Epithelial cell of proximal tubule (primary cell): ENCODE data around the gene MRPS10. TPM values are rescaled to one million over a fixed set of nuclear protein-coding genes. Genes with fewer than 3 reads are reported as not detected.

Experiments
- DNase-seq: peaks from one replicate; pipeline ENCODE4 v3.0.0-alpha.2; 2011; ENCODE audit warnings: low read depth
- H3K4me3 ChIP-seq: 2 replicates; pipeline ENCODE4 v1.5.1; 2011; ENCODE audit warnings: low read depth, mild to moderate bottlenecking, low read length
- CTCF ChIP-seq: conservative IDR thresholded peaks from 2 replicates; pipeline ENCODE4 v1.5.1; 2012; ENCODE audit warnings: low read depth, mild to moderate bottlenecking, low read length
- total RNA-seq: library from RNA; depleted of rRNA; stranded (reverse); fragments of >200 nt; gene quantifications from 2 replicates; pipeline ENCODE4 v1.2.3, GENCODE V29; 2015

Gene MRPS10
- total RNA-seq, 1 donor from 2014 or later: 40.3 TPM

- no peak for DNase-seq
- H3K4me3 ChIP-seq: no peak overlapping the region
- TF ChIP-seq CTCF: no peak
Observed at GRCh38 chr6:42251911-42252637, 34.4 kb upstream of the MRPS10 start.

DNA sequence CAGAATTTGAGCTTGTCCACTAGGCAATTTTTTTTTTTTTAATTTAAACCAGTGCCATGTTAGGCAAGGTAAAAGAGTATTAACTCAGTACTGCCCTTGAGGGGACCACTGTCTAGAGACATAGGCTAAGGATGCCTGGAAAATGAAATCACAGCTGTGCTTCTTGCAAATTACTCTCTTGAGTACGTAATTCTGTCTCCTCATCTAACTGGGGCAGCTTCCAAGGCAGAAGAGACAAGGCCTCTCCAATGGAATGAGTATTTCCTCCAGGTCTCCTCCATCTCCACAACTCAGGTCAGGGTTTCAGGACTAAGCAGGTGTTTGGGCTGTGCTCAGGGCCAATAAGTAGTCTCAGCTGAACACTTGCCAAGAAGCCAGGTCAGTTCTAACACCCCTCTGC is 33.8 kb upstream of the MRPS10 start:
- no peak for DNase-seq
- H3K4me3 ChIP-seq: no peak overlapping the region
- no peak for TF ChIP-seq CTCF

GRCh38 chr6:42250274-42250931 is 32.7 kb upstream of the MRPS10 start:
- DNase-seq: no peak
- TF ChIP-seq CTCF: no peak

DNA sequence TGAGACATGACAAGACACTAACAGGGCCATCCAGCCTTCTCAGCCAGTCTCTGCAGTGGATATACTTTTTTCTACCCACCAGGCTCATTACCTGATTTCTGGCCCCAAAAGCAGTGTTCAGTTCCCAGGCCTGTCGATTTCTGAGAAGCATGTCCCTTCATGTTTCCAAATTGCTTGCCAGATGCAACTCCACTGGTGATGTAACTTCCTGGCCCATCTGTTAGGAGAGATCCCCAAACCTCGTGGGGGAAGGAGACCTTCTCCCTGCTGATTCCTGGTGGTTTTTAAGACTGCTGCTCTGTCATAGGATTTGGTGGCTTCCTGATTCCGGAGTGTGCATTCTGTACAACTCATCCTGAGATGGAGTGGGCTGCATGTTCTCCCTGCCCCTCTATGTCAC is 31.6 kb upstream of the MRPS10 start:
- TF ChIP-seq CTCF: no peak
- no peak overlapping the region for H3K4me3 ChIP-seq
- no peak for DNase-seq

More at GRCh38 chr6:42250274-42250931, 32.7 kb upstream of the MRPS10 start:
- H3K4me3 ChIP-seq: no peak overlapping the region

DNA sequence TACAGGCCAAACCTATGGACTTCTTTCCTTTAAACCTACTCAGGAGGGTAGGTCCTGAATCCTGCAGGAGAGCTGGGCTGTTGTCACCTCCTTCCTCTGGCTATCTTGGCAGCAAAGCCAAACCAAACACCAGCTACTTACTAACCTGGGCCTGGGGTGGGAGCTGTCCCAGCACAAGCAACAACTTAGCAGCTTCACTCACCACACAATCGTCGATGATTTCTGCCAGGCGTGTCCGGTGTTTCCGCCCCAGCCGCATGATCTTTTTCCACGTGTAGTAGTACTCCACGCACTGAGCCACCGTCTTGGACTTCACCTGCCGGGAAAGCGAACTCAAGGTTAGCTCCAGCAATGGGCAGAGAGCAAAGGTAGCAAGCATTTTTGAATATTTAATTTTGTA is 25.4 kb upstream of the MRPS10 start:
- TF ChIP-seq CTCF: no peak
- no peak for DNase-seq
- H3K4me3 ChIP-seq: no peak overlapping the region

DNA sequence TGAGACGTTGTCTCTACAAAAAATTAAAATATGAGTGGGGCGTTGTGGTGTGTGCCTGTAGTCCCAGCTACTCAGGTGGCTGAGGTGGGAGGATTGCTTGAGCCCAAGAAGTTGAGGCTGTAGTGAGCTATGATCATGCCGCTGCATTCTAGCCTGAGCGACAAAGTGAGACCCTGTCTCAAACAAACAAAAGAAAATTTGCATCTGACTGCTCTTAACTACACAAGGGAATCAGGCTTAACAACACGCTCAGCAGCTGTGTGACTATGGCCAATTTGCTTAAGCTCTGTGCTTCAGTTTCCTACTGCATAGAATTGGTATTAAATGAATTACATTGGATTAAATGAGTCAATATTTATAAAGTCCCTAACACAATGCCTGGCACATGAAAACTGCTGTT is 24.3 kb upstream of the MRPS10 start:
- no peak for TF ChIP-seq CTCF
- H3K4me3 ChIP-seq: no peak overlapping the region
- no peak for DNase-seq

DNA sequence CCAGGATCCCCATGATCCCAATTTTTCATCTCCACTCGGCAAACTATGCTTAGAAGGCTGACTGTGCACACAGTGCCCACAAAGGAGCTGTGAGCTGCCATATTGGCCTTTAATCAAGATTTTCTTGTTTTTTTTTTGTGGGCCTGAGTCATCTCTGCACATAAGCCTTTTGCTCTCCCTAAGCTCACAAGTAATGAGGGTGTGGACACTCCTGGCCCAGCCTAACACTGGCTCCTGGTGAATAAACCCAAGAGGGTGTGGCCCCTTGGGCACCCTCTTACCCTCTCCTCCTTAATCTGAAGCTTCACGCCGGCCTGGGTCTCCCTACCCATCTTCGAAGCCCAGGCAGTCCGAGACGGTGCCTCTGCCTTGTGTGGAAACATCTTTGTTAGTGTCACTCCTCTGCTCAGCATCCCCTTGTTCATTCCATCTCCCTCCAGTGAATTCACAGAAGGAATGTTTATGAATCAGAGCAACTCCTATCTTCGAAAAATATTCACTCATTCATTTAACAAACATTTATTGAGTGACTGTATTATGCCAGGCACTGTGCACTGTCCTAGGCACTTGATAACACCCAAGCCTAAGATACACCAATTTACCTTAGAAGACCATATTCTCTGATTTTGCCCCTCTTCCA is 22.2 kb upstream of the MRPS10 start:
- no peak overlapping the region for H3K4me3 ChIP-seq
- no peak for TF ChIP-seq CTCF
- DNase-seq: no peak
